MCF 10A (cell line): ENCODE results near the gene CEBPZOS. TPM values are rescaled to one million over a fixed set of nuclear protein-coding genes. Genes with fewer than 3 reads are reported as not detected.

Experiments used
- BruUV-seq: library from RNA; stranded (reverse); fragments of 400-500 nt; replicated peaks from 2 replicates; lab custom pipeline; 2021; lab: Mats Ljungman, UMichigan
- CTCF ChIA-PET: fragments of 300-600 bp; sonication (Branson Sonifier 250); formaldehyde crosslinking; extraction: SDS; loops from one replicate; lab custom pipeline; 2021; ENCODE audit warnings: antibody characterized with exemption, inconsistent platforms; lab: Yijun Ruan, JAX
- POLR2A ChIA-PET: fragments of 300-600, 350-650 bp; sonication (Branson Sonifier 250); formaldehyde crosslinking; extraction: SDS; loops from one replicate; lab custom pipeline; 2020; ENCODE audit warnings: antibody characterized with exemption, inconsistent platforms; lab: Yijun Ruan, JAX
- DNase-seq: peaks from one replicate; pipeline ENCODE4 v3.0.0-alpha.2; 2018; ENCODE audit not compliant: unreplicated experiment
- H3K27ac Mint-ChIP-seq: one replicate; pipeline ENCODE4 v1.8.0; 2022; ENCODE audit warnings: mild to moderate bottlenecking, low read depth, mixed read lengths; ENCODE audit not compliant: unreplicated experiment
- H3K27me3 Mint-ChIP-seq: one replicate; pipeline ENCODE4 v1.8.0; 2022; ENCODE audit warnings: mixed read lengths; ENCODE audit not compliant: insufficient read depth, unreplicated experiment
- H3K36me3 Mint-ChIP-seq: one replicate; pipeline ENCODE4 v1.8.0; 2022; ENCODE audit warnings: mild to moderate bottlenecking, moderate library complexity, mixed read lengths; ENCODE audit not compliant: insufficient read depth, unreplicated experiment
- H3K4me1 Mint-ChIP-seq: one replicate; pipeline ENCODE4 v1.8.0; 2022; ENCODE audit warnings: mixed read lengths; ENCODE audit not compliant: insufficient read depth, unreplicated experiment
- H3K4me3 Mint-ChIP-seq: one replicate; pipeline ENCODE4 v1.8.0; 2022; ENCODE audit warnings: mild to moderate bottlenecking, moderate library complexity, mixed read lengths; ENCODE audit not compliant: unreplicated experiment
- H3K9me3 Mint-ChIP-seq: one replicate; pipeline ENCODE4 v1.8.0; 2022; ENCODE audit warnings: mixed read lengths; ENCODE audit not compliant: unreplicated experiment
- intact Hi-C: fragments of 100-400 bp; cut with micrococcal nuclease; formaldehyde crosslinking; loops from 2 replicates; pipeline ENCODE4 v1.14.1; 2022
- total RNA-seq: library from RNA; stranded (reverse); gene quantifications from 2 replicates; pipeline ENCODE4 v1.2.3, GENCODE V29; 2022
- TF ChIP-seq, protein P1 (sequence below): fragments of 200-600 bp; IDR thresholded peaks from one replicate; pipeline ENCODE4 v1.8.0; 2022; ENCODE audit warnings: antibody characterized with exemption, mild to moderate bottlenecking; ENCODE audit not compliant: unreplicated experiment

Gene CEBPZOS
- total RNA-seq, 1 experiment from 2014 or later = 38.5 TPM

- H3K36me3 Mint-ChIP-seq = no peaks in the 10 kb centered on the region
- H3K27me3 Mint-ChIP-seq = no peaks in the 10 kb centered on the region
- peak overlapping the region; percentile 47 for H3K27ac Mint-ChIP-seq
- POLR2A ChIA-PET = interaction anchor here (0.8 to 3.3 kb wide), 4 partner anchors 10 to 21 kb away, joined by 3 to 12 read pairs (median 3); no protein-coding TSS in a partner anchor
- intact Hi-C loops = no loop called here
- DNase-seq = no peak
- no TSS peak for BruUV-seq
- TF ChIP-seq, protein P1, sequence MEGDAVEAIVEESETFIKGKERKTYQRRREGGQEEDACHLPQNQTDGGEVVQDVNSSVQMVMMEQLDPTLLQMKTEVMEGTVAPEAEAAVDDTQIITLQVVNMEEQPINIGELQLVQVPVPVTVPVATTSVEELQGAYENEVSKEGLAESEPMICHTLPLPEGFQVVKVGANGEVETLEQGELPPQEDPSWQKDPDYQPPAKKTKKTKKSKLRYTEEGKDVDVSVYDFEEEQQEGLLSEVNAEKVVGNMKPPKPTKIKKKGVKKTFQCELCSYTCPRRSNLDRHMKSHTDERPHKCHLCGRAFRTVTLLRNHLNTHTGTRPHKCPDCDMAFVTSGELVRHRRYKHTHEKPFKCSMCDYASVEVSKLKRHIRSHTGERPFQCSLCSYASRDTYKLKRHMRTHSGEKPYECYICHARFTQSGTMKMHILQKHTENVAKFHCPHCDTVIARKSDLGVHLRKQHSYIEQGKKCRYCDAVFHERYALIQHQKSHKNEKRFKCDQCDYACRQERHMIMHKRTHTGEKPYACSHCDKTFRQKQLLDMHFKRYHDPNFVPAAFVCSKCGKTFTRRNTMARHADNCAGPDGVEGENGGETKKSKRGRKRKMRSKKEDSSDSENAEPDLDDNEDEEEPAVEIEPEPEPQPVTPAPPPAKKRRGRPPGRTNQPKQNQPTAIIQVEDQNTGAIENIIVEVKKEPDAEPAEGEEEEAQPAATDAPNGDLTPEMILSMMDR = no peak
- H3K9me3 Mint-ChIP-seq = no peaks in the 10 kb centered on the region
- H3K4me3 Mint-ChIP-seq = no peak overlapping the region
- peaks cover 11% of the 10 kb centered on the region for H3K4me1 Mint-ChIP-seq
- CTCF ChIA-PET = no interaction called here
These were observed 15.7 kb upstream of the CEBPZOS start for GRCh38 chr2:37180640-37181039.

DNA sequence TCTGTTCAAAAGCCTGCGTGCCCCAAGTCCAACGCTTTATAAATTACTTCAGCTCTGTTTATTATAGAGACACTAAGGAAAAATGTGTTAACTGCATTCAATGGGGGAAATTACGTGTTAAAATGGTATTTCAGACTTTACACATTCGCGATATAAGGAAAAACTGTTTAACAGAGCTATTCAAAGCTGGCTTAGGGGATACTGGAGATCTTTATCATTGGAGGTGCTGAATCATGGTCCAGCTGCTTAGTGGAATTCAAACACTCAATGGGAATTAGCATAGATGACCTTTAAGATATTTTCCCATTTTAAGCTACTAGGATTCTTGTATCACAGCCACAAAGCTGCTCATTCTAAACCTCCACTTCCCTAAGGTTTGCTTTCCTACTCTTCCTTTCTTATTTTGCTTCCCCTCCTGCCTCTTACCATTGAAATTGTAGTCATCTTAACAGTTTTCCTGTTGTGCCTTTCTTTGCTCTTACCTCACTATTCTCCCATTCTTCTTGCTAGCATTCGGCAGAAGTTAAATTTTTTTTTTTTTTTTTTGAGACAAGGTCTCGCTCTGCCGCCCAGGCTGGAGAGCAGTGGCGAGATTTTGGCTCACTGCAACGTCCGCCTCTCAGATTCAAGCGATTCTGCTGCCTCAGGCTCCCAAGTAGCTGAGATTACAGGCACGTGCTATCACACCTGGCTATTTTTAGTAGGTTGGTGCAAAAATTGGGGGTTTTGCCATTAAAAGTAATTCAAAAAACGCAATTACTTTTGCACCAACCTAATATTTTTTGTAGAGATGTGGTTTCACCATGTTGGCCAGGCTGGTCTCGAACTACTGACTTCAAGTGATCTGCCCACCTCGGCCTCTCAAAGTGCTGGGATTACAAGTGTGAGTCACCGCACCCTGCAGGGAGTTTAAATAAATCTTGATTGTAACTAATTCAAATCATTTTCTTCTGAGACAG lies 14.3 kb upstream of the CEBPZOS start:
- Mint-ChIP-seq H3K9me3 (no peaks in the 10 kb centered on the region), H3K27me3 (no peaks in the 10 kb centered on the region), H3K27ac (no peak overlapping the region), H3K4me3 (no peak overlapping the region), H3K36me3 (no peaks in the 10 kb centered on the region), H3K4me1 (peaks cover 11% of the 10 kb centered on the region)
- DNase-seq = no peak
- no TSS peak for BruUV-seq
- intact Hi-C loops = no loop called here
- ChIA-PET CTCF (interaction anchor here (0.5 to 0.7 kb wide), 2 partner anchors 41 to 101 kb away, joined by 3 to 4 read pairs; no protein-coding TSS in a partner anchor), POLR2A (interaction anchor here (0.7 to 3.3 kb wide), 2 partner anchors 9 to 50 kb away, joined by 3 to 12 read pairs; partner anchors contain the start of genes CEBPZ and NDUFAF7)
- TF ChIP-seq, protein P1 = no peak

GRCh38 chr2:37188570-37188969 lies 7.7 kb upstream of the CEBPZOS start, which contains the start of gene SULT6B1:
SULT6B1 (minus strand) TSS chr2:37188670; CDS start chr2:37188640, 30 bp downstream.
- Mint-ChIP-seq H3K27me3 (no peaks in the 10 kb centered on the region), H3K4me3 (no peak within 1 kb of the TSS), H3K36me3 (no peaks in the 10 kb centered on the region), H3K9me3 (no peaks in the 10 kb centered on the region), H3K27ac (peak within 1 kb of the TSS; percentile 68), H3K4me1 (peaks cover 14% of the 10 kb centered on the region)
- intact Hi-C loops = no loop called here
- DNase-seq = no peak
- POLR2A ChIA-PET = interaction anchor here (2.0 to 3.1 kb wide), 2 partner anchors 10 to 32 kb away, joined by 5 to 13 read pairs; partner anchors contain the start of gene EIF2AK2
- CTCF ChIA-PET = interaction anchor here (0.6 to 5.8 kb wide), 3 partner anchors 20 to 208 kb away, joined by 3 to 32 read pairs (median 4); no protein-coding TSS in a partner anchor
- no TSS peak for BruUV-seq
- TF ChIP-seq, protein P1 = no peak
